ENCODE data around the gene MXRA8. TPM values are rescaled to one million over a fixed set of nuclear protein-coding genes. Genes with fewer than 3 reads are reported as not detected.

Gene MXRA8
- total RNA-seq, 4 donors from 2014 or later: 57.1 to 143 (median 106) TPM

DNA sequence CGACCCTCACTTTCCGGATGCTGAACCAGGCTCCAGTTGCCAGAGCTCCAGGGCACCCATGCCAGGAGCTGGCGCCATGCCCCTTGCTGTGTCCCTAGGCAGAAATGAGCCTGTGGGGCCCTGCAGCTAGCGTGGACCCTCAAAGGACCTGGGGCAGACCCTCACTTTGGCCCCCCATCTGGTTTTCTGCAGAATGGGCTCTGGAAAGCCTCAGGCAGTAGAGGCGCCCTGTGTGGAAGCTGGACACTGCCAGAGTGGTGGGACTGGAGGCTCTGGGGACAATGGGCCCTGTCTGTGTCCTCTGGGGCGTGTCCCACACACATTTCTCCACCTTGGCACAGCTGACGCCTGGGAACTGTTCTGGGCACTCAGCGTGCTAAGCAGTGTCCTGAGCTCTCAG lies 22.9 kb upstream of the MXRA8 start:
- no peaks in the 10 kb centered on the region for H3K27me3 ChIP-seq

DNA sequence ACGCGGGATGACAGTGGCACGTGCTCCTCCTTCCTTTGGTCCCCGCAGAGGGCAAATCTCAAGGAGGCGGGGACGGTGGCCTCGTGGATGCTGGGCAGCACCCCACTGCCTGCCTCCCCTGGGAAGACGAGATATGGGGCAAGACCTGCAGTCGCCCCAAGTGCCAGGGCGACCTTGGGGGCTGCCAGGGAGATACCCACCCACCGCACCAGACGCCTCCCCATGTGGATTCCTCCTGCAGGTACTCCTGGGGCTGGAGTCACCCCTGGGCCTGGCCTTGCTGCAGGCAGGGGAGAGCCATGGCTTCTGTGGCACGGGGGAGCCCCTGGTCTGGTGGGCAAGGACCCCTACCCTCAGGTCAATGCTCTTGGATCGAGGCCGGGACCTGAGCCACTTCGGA lies 22.5 kb upstream of the MXRA8 start:
- H3K9me3 ChIP-seq: no peaks in the 10 kb centered on the region
- peaks cover 2 to 3% of the 10 kb centered on the region in 2 donors for H3K36me3 ChIP-seq
- WGBS, 2 donors: 91 to 97% methylated on average over 7 to 9 of the region's 16 CpGs
- no peak for TF ChIP-seq POLR2A (IDR thresholded peaks at IDR 0.05)
- TF ChIP-seq, protein P1, sequence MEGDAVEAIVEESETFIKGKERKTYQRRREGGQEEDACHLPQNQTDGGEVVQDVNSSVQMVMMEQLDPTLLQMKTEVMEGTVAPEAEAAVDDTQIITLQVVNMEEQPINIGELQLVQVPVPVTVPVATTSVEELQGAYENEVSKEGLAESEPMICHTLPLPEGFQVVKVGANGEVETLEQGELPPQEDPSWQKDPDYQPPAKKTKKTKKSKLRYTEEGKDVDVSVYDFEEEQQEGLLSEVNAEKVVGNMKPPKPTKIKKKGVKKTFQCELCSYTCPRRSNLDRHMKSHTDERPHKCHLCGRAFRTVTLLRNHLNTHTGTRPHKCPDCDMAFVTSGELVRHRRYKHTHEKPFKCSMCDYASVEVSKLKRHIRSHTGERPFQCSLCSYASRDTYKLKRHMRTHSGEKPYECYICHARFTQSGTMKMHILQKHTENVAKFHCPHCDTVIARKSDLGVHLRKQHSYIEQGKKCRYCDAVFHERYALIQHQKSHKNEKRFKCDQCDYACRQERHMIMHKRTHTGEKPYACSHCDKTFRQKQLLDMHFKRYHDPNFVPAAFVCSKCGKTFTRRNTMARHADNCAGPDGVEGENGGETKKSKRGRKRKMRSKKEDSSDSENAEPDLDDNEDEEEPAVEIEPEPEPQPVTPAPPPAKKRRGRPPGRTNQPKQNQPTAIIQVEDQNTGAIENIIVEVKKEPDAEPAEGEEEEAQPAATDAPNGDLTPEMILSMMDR (IDR thresholded peaks at IDR 0.05): no peak
- peaks cover 0 to 3% of the 10 kb centered on the region in 2 donors for H3K4me1 ChIP-seq
- H3K4me3 ChIP-seq (replicated peaks in 1 of 3): no peak overlapping the region
- no peaks in the 10 kb centered on the region for H3K27me3 ChIP-seq
- intact Hi-C loops (cut with DNase I): no loop called here
- DNase-seq: no peak
- H3K27ac ChIP-seq: no peak overlapping the region

More for the DNA sequence above, 22.9 kb upstream of the MXRA8 start:
- no peak for DNase-seq
- peaks cover 7% of the 10 kb centered on the region in 2 donors for H3K36me3 ChIP-seq
- intact Hi-C loops (cut with DNase I): no loop called here
- 83 to 97% methylated on average over 5 to 8 of the region's 8 CpGs for WGBS, 2 donors
- H3K4me1 ChIP-seq: no peaks in the 10 kb centered on the region
- no peaks in the 10 kb centered on the region for H3K9me3 ChIP-seq
- H3K27ac ChIP-seq: no peak overlapping the region
- TF ChIP-seq, protein P1 (IDR thresholded peaks at IDR 0.05): no peak
- no peak for TF ChIP-seq POLR2A (IDR thresholded peaks at IDR 0.05)
- no peak overlapping the region for H3K4me3 ChIP-seq (replicated peaks in 1 of 3)

DNA sequence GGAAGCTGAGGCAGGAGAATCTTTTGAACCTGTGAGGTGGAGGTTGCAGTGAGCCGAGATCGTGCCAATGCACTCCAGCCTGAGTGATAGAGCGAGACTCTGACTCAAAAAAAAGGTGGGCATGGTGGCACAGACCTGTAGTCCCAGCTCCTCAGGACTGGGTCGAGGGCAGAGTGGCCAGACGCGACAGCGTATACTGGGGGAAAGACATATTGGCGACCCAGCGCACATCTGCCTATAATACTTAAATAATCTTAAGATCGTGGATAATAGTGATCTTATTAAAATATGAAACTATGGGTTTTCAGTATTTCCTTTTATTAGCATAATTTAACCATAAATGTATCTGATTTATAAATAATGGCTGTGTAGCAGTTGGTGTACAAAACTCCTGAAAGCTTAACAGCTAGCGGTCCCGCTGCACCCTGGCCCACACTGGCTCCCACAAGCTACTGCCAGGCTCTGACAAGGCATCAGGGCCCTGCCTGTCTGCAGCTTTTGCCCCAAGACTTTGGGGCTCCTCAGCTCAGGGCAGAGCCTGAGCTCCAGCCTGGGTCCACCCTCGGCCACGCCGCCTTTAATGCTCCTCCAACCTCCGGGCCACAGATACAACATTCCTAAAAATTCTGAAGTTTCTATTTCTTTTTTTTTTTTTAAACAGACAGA lies 19.3 kb upstream of the MXRA8 start:
- no peak overlapping the region for H3K27ac ChIP-seq
- H3K4me3 ChIP-seq (replicated peaks in 1 of 3): no peak overlapping the region
- H3K4me1 ChIP-seq: peaks cover 13 to 14% of the 10 kb centered on the region in 2 donors
- peaks cover 0 to 4% of the 10 kb centered on the region in 2 donors for H3K36me3 ChIP-seq
- TF ChIP-seq POLR2A (IDR thresholded peaks at IDR 0.05): no peak
- TF ChIP-seq, protein P1 (IDR thresholded peaks at IDR 0.05): no peak
- no peak for DNase-seq
- no peaks in the 10 kb centered on the region for H3K9me3 ChIP-seq
- 94 to 95% methylated on average over 16 of the region's 16 CpGs for WGBS, 2 donors
- intact Hi-C loops (cut with DNase I): loop anchor here (10.0 kb wide), 1 partner anchor 263 kb away; the partner anchor contains the start of gene C1orf159
- H3K27me3 ChIP-seq: no peaks in the 10 kb centered on the region

DNA sequence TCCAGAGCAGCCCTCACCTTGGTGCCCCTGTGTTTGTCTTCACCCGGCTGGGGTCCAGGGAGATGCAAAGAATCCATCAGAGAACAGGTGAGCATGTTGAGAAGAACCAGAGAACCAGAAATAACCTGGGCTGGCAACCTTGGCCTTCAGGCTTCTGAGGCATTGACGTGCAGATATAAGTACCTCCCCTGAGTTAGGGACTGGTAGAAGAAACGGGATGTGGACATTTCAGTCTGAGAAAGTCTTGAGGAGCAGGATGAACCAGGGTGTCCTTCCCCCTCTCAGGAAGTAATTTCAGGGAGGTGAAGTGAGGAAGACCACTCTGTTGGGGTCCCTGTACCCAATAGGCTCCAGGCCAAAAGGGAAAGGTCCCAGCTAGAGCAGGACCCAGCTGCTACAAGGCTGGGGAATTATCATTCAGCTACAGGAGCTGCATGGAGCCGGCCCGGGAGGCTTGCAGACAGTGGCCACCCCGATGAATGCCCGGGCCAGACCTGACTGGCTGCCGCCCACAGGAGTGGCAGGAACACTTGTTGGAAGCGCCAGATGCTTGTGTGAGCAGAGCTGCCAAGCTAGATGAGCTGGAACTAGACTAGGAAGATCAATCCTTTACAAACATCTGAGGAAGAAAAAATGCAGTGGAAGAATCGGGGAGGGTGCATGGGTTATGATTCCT lies 18.3 kb upstream of the MXRA8 start:
- Histone ChIP-seq H3K4me1 (peaks cover 21 to 23% of the 10 kb centered on the region in 2 donors), H3K27ac (no peak overlapping the region), H3K36me3 (peaks cover 0 to 4% of the 10 kb centered on the region in 2 donors), H3K9me3 (no peaks in the 10 kb centered on the region), H3K27me3 (no peaks in the 10 kb centered on the region), H3K4me3 (replicated peaks in 1 of 3) (no peak overlapping the region)
- intact Hi-C loops (cut with DNase I): loop anchor here (10.0 kb wide), 1 partner anchor 262 kb away; the partner anchor contains the start of gene C1orf159
- TF ChIP-seq, protein P1 (IDR thresholded peaks at IDR 0.05): no peak
- no peak for TF ChIP-seq POLR2A (IDR thresholded peaks at IDR 0.05)
- no peak for DNase-seq
- 90 to 91% methylated on average over 10 of the region's 10 CpGs for WGBS, 2 donors

Measured in thyroid gland (tissue), 4 donors.